Mucosa of descending colon (tissue), 3 donors: ENCODE measurements around the gene MX1. TPM values are rescaled to one million over a fixed set of nuclear protein-coding genes. Genes with fewer than 3 reads are reported as not detected.

Experiments
- ATAC-seq: fragments of 200-7000 bp; cut with Tn5 transposase; one replicate; pipeline ENCODE4 v1.9.1; 2020; ENCODE audit warnings: mild to moderate bottlenecking, moderate library complexity
- DNase-seq, 3 donors: peaks; one replicate each; pipeline ENCODE4 v3.0.0-alpha.2; 2020
- H3K36me3 ChIP-seq: fragments of 200-600 bp; one replicate; pipeline ENCODE4 v1.8.0; 2021; ENCODE audit warnings: low read depth, mild to moderate bottlenecking
- H3K4me1 ChIP-seq: fragments of 200-600 bp; one replicate; pipeline ENCODE4 v1.8.0; 2021; ENCODE audit warnings: low read depth, mild to moderate bottlenecking
- H3K4me3 ChIP-seq: fragments of 200-600 bp; one replicate; pipeline ENCODE4 v1.8.0; 2021; ENCODE audit warnings: mild to moderate bottlenecking
- H3K9me3 ChIP-seq: fragments of 200-600 bp; one replicate; pipeline ENCODE4 v1.8.0; 2021; ENCODE audit warnings: mild to moderate bottlenecking
- CTCF ChIP-seq: fragments of 200-600 bp; IDR thresholded peaks from one replicate; pipeline ENCODE4 v1.8.0; 2022; ENCODE audit warnings: antibody characterized with exemption, mild to moderate bottlenecking
- intact Hi-C, 2 donors: fragments of 100-400 bp; cut with DNase I in 1 of 2; cut with micrococcal nuclease in 1 of 2; formaldehyde crosslinking; loops; one replicate each; pipeline versions ENCODE4 v1.11.0 to v1.11.1; 2022; cut with DNase I, micrococcal nuclease
- total RNA-seq, 3 donors: library from RNA; stranded (reverse); fragmentation: NEBNext Ultra II Directional in 2 of 3; extraction: Animal tissue kit (Norgen Biotek cat#: 25700) in 2 of 3; gene quantifications; one replicate each; pipeline versions ENCODE4 v1.2.1 to v1.2.4, GENCODE V29; 2021 to 2023
- donor health status: DM: no; HTN: no; CAD: no; lungs with moderate emphysema.
- donor health status: DM: no; HTN: no; CAD: no.
- donor health status: DM: no; HTN: yes; CAD: no.

MX1 gene
- total RNA-seq, 3 donors from 2014 or later: 30.7 to 78.5 (median 31.2) TPM

DNA sequence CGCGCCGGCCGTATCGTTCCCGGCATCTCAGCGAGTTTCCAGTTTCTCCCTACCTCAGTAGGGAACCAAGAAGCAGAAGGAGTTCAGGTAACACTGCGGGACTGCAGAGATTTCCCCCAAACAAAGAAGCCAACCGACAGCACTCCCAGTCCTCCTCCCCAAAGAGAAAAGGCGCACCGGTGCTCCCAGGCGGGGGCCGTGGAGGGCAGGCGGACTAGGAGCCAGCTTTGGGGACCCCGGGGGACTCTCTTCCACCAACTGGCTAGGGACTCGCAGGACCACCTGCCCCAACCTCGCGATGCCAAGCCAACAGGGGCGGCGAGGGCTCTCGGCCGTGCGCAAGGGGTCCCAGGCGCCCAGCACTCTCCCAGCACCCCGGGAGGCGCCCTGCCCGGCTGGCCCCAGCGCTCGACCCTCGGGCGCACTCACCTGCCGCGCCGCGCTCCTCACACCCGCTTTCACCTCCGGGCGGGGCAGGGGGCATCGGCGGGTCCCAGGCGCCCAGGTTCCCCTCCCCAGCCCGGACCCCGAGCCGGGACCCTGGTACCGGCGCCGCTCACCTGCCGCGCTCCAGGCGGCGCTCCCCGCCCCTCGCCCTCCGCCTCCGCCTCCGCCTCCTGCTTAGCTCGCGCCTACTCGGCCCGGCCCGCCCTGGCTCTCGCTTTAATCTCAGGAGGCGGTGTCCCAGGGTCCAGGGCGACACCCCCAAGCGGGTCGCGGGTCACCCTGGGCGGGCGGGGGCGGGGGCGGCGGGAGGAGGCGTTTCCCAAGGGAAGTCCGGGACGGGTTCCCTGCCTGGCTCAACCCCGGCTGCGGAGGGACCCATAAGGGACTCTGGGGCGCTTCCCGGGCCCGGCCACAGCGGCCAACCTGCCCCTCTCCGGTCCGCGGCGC, 81.7 kb downstream of the MX1 start, which contains the start of gene TMPRSS2:
TMPRSS2 (minus strand) TSS at position 638 of the 894 bp plus-strand sequence. CDS start 10,025 bp downstream, outside the sequence.
- Histone ChIP-seq H3K9me3 (no peaks in the 10 kb centered on the region), H3K4me1 (peaks cover 13% of the 10 kb centered on the region), H3K36me3 (no peaks in the 10 kb centered on the region), H3K4me3 (peak within 1 kb of the TSS; percentile 61)
- intact Hi-C loops: loop anchor here in 1 of 2 donors (10.0 kb wide), 1 partner anchor 57 kb away; no protein-coding TSS in a partner anchor
- DNase-seq (peak; percentile 86 to 93 (median 88)), ATAC-seq (peak; percentile 78)
- no peak for TF ChIP-seq CTCF

DNA sequence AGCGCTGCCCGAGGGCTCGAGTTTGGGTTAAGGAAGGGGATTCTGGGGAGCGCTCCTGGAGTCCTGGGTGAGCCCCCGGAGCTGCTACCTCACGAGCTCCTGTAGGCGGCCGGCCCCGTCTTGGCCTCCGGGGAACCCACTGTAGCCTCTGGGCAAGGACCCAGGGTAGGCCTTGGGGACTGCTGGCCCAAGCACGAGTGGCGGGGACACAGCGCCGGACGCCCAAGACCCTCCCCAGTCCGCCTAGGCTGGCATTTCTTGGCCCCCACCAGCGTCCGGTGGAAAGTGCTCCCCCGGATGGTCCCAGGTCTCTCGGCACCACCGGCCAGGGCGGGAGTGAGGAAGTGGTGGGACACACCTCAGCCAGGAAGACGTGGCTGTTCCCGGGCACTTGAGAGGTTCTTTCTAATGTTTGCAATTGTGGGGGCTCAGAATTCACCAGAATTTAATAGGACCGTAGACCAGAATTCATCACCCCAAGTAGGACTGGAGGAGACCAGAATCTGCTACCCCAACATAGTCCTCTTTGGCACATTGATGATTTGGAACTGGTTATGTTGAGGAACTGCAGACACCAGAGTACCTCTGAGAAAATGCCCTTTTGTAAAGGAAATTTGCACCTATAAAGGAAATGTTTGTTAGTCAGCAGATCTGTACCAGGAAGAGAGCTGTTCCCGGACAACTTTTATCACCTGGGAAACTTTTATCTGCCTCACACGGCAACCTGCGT, 82.5 kb downstream of the MX1 start:
- Histone ChIP-seq H3K9me3 (no peaks in the 10 kb centered on the region), H3K4me1 (peaks cover 13% of the 10 kb centered on the region), H3K4me3 (peak overlapping the region; percentile 61), H3K36me3 (no peaks in the 10 kb centered on the region)
- intact Hi-C loops: loop anchor here in 1 of 2 donors (10.0 kb wide), 1 partner anchor 56 kb away; no protein-coding TSS in a partner anchor
- peak; percentile 34 for ATAC-seq
- peak in 1 of 3 donors; percentile 56 for DNase-seq
- TF ChIP-seq CTCF: no peak

Other genes starting within 250 kb of the MX1 start
- 1 to 10 TPM in 1 of 3 donors, under 1 TPM in 1, not detected in 1; 0.70 to 2.3 TPM for gene FAM3B, start 109.4 kb upstream of the MX1 start, total RNA-seq
- 1 to 10 TPM; 2.5 to 9.2 (median 6.3) TPM for gene MX2, start 64.2 kb upstream of the MX1 start, total RNA-seq
- 100 to 1,000 TPM; 283 to 624 (median 566) TPM for gene TMPRSS2, start 81.9 kb downstream of the MX1 start, total RNA-seq